Activated T-helper 17 cell treated with anti-CD3 and anti-CD28 coated beads, Interleukin-2, amount 50 U/mL, for 72 hours (primary cell): ENCODE results near the gene CCR7. TPM values are rescaled to one million over a fixed set of nuclear protein-coding genes. Genes with fewer than 3 reads are reported as not detected.
A peak's percentile ranks its signal among the peaks of the same experiment; 100 is the strongest.

Source experiments
- ATAC-seq: fragments of 150-1000 bp; cut with Tn5 transposase; replicated peaks from 2 replicates; pipeline ENCODE4 v1.10.0; 2021; ENCODE audit warnings: mild to moderate bottlenecking, moderate library complexity
- H3K27ac Mint-ChIP-seq: one replicate; pipeline ENCODE4 v1.8.0; 2022; ENCODE audit warnings: mixed read lengths
- H3K27me3 Mint-ChIP-seq: one replicate; pipeline ENCODE4 v1.8.0; 2022; ENCODE audit warnings: mixed read lengths
- H3K36me3 Mint-ChIP-seq: one replicate; pipeline ENCODE4 v1.8.0; 2022; ENCODE audit warnings: low read depth, mild to moderate bottlenecking, mixed read lengths
- H3K4me1 Mint-ChIP-seq: one replicate; pipeline ENCODE4 v1.8.0; 2022; ENCODE audit warnings: mixed read lengths
- H3K4me3 Mint-ChIP-seq: one replicate; pipeline ENCODE4 v1.8.0; 2022; ENCODE audit warnings: mild to moderate bottlenecking, mixed read lengths
- H3K9me3 Mint-ChIP-seq: one replicate; pipeline ENCODE4 v1.8.0; 2022; ENCODE audit warnings: mixed read lengths
- total RNA-seq, 2 donors: library from RNA; stranded (reverse); gene quantifications; one replicate each; pipeline ENCODE4 v1.2.3, GENCODE V29; 2022

CCR7 gene
- total RNA-seq, 2 donors from 2014 or later, result 140 to 304 TPM

DNA sequence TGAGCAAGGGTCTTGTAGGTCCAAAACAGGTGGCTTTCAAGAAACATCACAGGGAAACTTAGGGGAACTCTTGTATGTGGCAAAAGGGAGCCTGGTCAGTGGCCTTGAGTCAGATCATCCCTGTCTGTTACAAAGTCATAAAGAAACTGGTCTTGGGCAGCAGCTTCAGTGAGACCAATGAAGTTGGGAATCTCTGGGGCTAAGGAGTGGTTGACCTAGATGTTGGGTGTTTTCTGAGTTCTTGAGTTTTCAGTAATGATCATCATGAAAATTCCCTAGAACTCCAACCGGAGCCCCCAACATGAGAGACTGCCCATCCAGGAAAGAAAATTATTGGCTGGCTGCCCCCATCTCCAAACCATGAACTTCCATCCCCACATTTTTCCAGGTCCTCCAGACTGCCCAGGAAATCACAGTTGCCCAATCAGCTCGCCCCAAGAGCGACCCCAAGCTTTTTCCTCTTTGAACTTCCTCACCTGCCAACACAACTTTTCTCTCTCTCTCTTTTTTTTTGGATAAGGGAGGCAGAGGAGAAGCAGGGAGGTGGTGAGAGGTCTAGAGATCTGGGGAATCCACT lies 3.9 kb downstream of the CCR7 start:
- ATAC-seq, result peak; percentile 38
- Mint-ChIP-seq H3K27me3 (no peaks in the 10 kb centered on the region), H3K4me3 (peak overlapping the region; percentile 95), H3K36me3 (peaks cover 100% of the 10 kb centered on the region), H3K27ac (peak overlapping the region; percentile 99), H3K9me3 (no peaks in the 10 kb centered on the region), H3K4me1 (peaks cover 43% of the 10 kb centered on the region)

DNA sequence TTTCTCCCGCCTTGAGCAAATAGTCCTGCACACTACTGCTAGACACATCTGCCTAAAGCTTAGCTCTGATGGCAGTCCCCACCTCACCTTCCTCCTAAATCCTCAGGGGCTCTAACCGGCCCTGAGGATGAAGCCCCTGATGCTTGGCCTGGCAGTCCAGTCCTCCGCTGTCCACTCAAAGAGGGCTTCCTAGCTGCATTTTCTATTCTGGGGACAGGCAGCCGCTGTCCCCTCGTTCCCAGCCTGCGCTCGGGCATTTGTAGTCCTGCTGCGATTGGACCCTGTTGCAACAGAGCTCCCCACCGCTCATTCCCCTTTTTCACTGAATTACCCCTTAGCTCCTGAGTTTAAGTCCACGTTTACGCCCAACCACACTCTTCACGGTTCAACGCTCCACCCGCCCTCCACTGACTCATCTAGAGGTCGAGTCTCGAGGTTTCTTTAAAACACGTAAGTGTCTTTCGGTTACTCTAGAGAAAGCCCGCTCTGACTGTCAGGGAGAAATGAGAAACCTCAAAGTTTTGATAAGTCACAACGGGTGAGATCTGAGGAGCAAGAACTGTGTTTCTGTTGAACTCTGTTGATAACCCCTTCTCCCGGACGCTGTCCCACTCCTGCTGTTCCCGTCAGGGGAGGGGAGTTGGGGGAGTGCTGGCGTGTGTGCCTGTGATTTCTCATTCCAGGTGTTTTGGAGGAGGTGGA lies 4.5 kb downstream of the CCR7 start:
- Mint-ChIP-seq H3K9me3 (no peaks in the 10 kb centered on the region), H3K36me3 (peaks cover 100% of the 10 kb centered on the region), H3K4me3 (peak overlapping the region; percentile 95), H3K27me3 (no peaks in the 10 kb centered on the region), H3K4me1 (peaks cover 37% of the 10 kb centered on the region), H3K27ac (peak overlapping the region; percentile 99)
- peak; percentile 64 for ATAC-seq

DNA sequence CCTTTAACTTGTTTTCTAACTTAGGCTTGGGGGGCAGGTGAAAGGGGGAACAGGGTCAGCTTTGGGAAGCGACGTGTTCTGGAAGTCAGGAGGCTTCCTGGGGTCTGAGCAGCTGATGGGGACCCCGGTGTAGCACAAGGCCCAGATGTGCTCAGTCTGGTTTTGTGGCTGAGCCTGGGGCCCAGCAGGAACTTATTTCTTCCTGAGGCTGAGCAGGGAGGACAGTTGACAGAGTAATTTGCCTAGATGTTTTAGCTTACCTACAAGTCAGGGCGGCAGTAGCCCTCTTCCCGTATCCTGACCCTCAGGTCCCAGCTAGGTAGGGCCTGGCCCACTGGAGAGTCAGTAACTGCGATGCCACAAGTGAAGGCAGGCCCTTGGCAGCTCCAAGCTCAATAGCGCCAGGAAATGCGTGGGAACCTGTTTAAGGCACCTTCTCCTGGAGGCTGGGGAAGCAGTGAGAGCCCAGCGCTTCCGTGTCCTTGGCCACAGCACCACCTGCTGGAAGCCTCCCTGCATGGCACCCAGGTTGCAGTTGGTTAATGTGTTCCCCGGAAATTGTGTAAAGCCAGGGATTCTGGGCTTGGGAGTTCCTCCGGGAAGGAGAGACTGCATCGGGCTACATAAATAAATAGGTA lies 5.2 kb downstream of the CCR7 start:
- no peaks in the 10 kb centered on the region for H3K9me3 Mint-ChIP-seq
- no peaks in the 10 kb centered on the region for H3K27me3 Mint-ChIP-seq
- peak; percentile 10 for ATAC-seq
- H3K4me3 Mint-ChIP-seq, result peak overlapping the region; percentile 95
- H3K36me3 Mint-ChIP-seq, result peaks cover 100% of the 10 kb centered on the region
- H3K27ac Mint-ChIP-seq, result peak overlapping the region; percentile 99
- H3K4me1 Mint-ChIP-seq, result peaks cover 42% of the 10 kb centered on the region

DNA sequence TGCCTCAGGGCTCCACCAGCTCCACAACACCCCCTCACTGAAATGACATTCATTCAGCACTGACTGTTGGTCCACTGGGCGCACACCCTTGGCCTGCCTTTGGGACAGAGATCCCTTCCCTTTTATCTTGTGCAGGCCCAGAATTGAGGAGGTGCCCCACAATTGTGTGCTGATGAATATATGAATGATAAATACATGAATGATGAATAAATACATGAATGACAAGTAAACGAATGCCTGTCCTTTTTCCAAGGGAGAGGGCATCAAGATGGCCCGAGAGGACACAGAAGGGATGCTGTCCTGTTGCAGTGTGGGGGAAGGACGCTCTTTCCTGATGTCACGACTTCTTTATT lies 5.7 kb downstream of the CCR7 start:
- Mint-ChIP-seq H3K27ac (peak overlapping the region; percentile 99), H3K9me3 (no peaks in the 10 kb centered on the region), H3K27me3 (no peaks in the 10 kb centered on the region), H3K4me1 (peaks cover 47% of the 10 kb centered on the region), H3K36me3 (peaks cover 100% of the 10 kb centered on the region), H3K4me3 (peak overlapping the region; percentile 95)
- no peak for ATAC-seq

DNA sequence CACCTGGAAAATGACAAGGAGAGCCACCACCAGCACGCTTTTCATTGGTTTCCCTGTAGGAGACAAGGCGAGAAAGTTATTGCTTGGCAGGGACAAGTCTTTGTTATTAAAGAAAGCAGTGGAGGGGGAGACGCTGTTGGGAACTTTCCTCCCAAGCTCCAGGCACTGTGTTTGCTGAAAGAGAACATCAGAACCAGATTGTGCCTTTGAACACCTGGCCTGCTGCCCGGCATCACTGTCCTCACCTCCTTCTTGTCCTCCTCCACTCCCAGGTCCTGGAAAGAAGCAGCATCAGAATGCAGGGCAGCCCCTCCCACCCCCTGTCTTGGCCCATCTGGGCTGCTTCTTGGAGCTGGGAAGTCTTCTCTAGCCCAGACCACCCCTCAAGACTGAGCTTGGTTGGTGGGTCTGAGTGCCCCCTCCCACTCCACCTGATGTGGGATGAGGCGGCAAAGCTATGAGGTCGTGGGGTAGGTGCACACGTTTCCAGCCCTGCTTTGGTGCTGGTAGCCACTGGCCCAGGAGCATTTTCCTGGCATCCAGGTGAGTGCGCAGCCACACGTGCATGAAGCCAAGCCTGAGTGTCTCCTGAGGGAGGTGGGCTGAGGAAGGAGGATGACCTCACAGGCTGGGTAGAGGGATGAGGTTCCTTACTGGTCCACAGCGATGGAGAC lies 6.2 kb downstream of the CCR7 start:
- H3K27ac Mint-ChIP-seq, result peak overlapping the region; percentile 99
- H3K27me3 Mint-ChIP-seq, result no peaks in the 10 kb centered on the region
- no peaks in the 10 kb centered on the region for H3K9me3 Mint-ChIP-seq
- H3K4me1 Mint-ChIP-seq, result peaks cover 52% of the 10 kb centered on the region
- ATAC-seq, result no peak
- peaks cover 100% of the 10 kb centered on the region for H3K36me3 Mint-ChIP-seq
- peak overlapping the region; percentile 95 for H3K4me3 Mint-ChIP-seq

DNA sequence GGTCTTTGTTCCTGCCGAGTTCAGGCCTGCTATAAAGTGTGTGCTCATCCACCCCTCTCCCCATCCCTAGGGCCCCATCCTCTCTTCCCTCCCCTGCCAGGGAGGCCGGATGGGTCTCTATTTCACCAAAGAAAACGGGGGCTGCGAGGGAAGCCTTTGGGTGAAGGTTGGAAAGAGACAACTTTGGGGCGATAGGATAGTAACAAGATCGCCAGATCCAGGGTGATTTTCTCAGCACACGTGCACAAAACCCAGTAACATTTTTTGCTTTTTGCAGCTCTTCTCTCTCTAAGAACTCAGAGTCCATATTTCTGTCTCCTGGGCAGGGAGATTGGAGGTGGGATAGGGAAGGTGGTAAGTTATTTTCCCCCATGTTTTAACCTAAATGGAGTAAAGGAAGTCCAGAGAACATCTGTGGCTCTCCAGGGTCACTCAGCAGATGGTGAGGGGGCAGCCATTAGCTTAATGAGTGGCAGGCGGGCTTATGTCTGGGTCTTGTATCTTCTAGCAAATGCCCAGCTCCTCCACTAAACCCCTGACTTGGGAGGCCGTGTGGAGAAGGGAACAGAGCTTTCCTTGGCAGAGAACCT lies 6.9 kb downstream of the CCR7 start:
- no peak for ATAC-seq
- Mint-ChIP-seq H3K27ac (no peak overlapping the region), H3K4me1 (peaks cover 57% of the 10 kb centered on the region), H3K36me3 (peaks cover 100% of the 10 kb centered on the region), H3K27me3 (no peaks in the 10 kb centered on the region), H3K4me3 (peak overlapping the region; percentile 95), H3K9me3 (no peaks in the 10 kb centered on the region)

DNA sequence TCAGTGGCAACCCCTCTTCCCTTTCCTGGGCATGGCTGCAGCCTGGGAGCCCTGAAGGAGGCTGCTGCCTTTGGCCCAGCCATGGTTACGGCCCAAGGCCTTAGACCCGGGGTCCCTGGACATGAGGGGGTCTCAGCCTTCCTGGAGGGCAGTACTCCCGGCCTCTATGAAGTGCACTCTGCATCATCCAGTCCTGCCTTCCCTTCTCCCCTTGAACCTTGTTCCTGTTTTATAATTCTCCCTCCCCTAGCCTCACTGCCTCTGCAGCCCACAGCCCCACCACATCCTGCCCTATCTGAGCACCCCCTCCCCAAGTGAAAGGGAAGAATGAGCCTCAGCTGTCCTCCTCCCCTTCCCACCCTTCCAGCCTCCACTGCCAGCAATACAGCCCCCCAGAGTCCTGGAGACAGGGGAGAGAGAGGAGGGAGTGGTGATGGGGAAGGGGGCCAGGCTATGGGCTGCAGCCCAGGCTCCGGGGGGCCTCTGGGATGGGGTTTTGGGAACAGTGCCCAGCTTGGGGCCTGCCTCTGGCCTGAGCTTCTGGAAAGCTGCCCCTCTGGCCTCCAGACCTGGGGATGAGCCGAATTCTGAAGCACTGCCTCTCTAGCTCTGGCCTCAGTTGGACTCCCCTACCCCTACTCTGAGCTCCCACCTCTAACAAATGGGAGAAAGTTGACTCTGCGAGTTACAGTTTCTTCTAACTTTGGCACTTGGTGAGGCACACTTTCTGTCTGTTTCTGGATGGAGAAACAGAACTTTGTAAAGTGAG lies 7.6 kb downstream of the CCR7 start:
- Mint-ChIP-seq H3K27me3 (no peaks in the 10 kb centered on the region), H3K4me3 (peak overlapping the region; percentile 95), H3K36me3 (peaks cover 100% of the 10 kb centered on the region), H3K27ac (peak overlapping the region; percentile 88), H3K9me3 (no peaks in the 10 kb centered on the region), H3K4me1 (peaks cover 55% of the 10 kb centered on the region)
- no peak for ATAC-seq

DNA sequence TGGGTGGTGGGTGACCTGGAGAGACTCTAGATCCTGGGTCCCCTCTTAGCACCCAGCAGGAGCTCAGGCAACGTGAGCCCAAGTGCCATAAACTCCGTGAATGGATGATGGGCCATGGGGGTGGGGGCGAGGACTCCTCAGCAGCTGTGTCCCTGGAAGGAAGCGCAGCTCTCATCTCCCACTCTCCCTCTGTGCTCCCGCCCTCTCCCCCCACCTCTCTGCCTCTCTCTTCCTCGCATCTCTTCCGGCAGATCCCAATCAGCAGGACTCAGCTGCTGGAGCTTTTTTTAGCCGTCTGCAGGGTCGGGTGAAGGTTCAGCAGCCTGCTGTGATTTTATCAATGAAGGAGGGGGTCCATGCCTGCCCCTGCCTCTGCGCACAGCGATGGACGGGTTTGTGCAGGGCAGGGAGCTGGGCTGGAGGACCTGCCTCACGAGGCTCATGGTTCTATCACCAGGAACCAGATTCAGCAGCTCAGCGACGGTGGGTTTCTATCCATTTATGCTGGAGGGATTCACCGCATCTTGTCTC lies 8.3 kb downstream of the CCR7 start:
- Mint-ChIP-seq H3K36me3 (peaks cover 100% of the 10 kb centered on the region), H3K4me1 (peaks cover 59% of the 10 kb centered on the region), H3K27ac (peak overlapping the region; percentile 88), H3K4me3 (peak overlapping the region; percentile 57), H3K27me3 (no peaks in the 10 kb centered on the region), H3K9me3 (no peaks in the 10 kb centered on the region)
- ATAC-seq, result no peak

DNA sequence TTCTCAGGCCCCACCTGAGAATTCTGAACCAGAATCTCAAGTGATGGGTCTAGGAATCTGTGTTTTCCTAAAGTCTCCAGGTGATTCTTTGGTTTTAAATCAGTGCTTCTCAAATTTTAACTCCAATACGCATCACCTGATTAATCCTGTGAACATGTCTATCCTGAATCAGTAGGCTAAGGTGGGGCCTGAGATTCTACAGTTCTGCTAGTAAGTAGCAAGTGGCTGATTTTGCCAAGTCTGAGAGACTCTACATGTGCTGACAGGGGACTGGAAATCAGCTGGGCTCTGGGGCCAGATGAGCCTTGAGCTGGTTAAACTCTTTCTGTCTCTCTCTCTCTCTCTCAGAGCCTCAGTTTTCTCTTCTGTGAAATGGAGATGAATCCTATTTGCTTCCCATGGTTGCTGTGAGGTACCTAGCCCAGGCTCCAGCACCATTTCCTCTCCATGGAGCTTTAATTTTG lies 9.0 kb downstream of the CCR7 start:
- Mint-ChIP-seq H3K27me3 (no peaks in the 10 kb centered on the region), H3K4me1 (peaks cover 64% of the 10 kb centered on the region), H3K9me3 (no peaks in the 10 kb centered on the region), H3K4me3 (peak overlapping the region; percentile 74), H3K27ac (peak overlapping the region; percentile 88), H3K36me3 (peaks cover 99% of the 10 kb centered on the region)
- no peak for ATAC-seq

DNA sequence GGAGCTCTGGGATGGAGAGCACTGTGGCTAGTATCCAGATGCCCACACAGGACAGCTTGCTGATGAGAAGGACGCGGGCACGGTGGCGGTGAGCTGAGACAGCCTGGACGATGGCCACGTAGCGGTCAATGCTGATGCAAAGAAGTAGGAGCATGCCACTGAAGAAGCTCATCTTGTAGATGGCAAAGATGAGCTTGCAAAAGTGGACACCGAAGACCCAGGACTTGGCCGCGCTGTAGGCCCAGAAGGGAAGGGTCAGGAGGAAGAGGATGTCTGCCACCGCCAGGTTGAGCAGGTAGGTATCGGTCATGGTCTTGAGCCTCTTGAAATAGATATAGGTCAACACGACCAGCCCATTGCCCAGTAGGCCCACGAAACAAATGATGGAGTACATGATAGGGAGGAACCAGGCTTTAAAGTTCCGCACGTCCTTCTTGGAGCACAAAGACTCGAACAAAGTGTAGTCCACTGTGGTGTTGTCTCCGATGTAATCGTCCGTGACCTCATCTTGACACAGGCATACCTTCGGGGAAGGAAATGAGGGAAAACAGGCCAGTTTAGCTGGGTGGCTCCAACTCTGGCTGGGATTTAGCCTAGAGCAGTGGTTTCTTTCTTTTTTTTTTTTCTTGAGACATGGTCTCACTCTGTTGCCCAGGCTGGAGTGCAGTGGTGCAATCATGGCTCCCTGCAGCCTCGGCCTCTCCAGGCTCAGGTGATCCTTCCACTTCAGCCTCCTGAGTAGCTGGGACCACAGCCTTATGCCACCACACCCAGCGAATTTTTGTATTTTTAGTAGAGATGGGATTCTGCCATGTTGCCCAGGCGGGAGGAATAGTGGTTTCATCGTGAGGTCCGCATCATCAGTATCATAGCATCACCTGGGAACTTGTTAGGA lies 9.7 kb downstream of the CCR7 start:
- H3K4me1 Mint-ChIP-seq, result peaks cover 62% of the 10 kb centered on the region
- peak overlapping the region; percentile 74 for H3K4me3 Mint-ChIP-seq
- peaks cover 98% of the 10 kb centered on the region for H3K36me3 Mint-ChIP-seq
- no peak for ATAC-seq
- no peaks in the 10 kb centered on the region for H3K27me3 Mint-ChIP-seq
- no peaks in the 10 kb centered on the region for H3K9me3 Mint-ChIP-seq
- H3K27ac Mint-ChIP-seq, result peak overlapping the region; percentile 88

DNA sequence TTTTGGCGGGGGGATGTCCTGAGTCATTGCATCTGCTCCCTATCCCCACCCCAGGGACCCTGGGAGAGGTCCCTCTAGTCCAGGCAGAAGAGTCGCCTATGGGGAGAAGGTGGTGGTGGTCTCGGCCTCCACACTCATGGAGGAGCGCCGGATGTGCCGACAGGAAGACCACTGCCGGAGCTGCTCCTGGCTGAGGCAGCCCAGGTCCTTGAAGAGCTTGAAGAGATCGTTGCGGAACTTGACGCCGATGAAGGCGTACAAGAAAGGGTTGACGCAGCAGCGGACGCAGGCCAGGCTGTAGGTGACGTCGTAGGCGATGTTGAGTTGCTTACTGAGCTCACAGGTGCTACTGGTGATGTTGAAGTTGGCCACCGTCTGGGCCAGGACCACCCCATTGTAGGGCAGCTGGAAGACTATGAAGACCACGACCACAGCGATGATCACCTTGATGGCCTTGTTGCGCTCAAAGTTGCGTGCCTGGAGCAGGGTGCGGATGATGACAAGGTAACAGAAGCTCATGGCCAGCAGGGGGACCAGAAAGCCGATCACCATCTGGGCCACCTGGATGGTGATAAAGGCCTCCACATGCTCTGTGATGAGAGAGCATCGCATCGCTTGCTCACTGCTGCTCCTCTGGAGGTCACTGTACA lies 10.5 kb downstream of the CCR7 start:
- H3K27ac Mint-ChIP-seq, result peak overlapping the region; percentile 88
- H3K9me3 Mint-ChIP-seq, result no peaks in the 10 kb centered on the region
- peak overlapping the region; percentile 74 for H3K4me3 Mint-ChIP-seq
- no peaks in the 10 kb centered on the region for H3K27me3 Mint-ChIP-seq
- ATAC-seq, result no peak
- H3K36me3 Mint-ChIP-seq, result peaks cover 93% of the 10 kb centered on the region
- H3K4me1 Mint-ChIP-seq, result peaks cover 67% of the 10 kb centered on the region

DNA sequence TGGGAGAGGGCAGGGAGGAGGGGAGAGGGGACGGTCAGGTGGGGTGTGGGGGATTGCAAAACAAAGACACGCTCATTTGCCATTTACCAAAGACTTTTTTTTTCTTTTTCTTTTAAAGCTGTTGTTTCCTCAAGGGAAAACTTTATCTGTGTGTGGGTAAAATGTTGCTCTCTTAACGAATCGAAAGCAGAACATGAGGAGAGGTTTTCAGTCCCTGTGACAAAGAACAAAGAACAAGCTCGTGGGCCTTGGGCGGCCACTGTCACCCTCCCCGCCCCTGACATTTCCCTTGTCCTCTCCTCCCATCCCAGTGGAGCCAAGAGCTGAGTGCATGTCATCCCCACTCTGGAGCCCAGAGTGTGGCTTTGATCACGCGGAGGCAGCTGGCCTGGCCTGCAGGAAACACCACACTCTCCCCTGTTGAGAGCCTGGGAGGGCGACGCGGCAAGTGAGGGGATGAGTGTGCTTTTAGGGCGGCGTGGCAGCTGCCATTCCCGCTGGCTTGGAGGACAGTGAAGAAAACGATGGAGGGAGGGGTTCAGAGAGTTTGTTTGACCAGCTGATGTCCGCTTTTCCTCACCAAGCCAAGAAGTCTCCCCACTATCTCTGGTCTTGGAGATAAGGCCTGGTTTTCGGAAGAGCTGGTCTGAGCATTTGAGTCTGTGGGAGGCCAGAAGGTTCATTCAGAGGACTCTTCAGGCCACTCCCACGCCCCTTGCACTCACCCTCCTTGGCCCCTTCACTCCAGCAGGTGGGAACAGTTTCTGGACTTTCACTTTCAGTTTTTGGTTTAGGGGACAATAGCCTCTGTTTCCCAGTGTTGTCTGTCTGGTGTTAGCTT lies 11.4 kb downstream of the CCR7 start:
- Mint-ChIP-seq H3K36me3 (peaks cover 86% of the 10 kb centered on the region), H3K27ac (peak overlapping the region; percentile 88), H3K9me3 (no peaks in the 10 kb centered on the region), H3K27me3 (no peaks in the 10 kb centered on the region), H3K4me1 (peaks cover 68% of the 10 kb centered on the region), H3K4me3 (peak overlapping the region; percentile 74)
- peak; percentile 24 for ATAC-seq
